Esophagus muscularis mucosa (tissue), 4 donors: Measurements from ENCODE around the gene ANTXRL. TPM values are rescaled to one million over a fixed set of nuclear protein-coding genes. Genes with fewer than 3 reads are reported as not detected.
"Not testable (repeated sequence)": the region's sequence is repeated elsewhere in the genome, so short reads cannot be mapped to it uniquely, and the experiment has no call there.

Source experiments
- DNase-seq: peaks from one replicate; pipeline ENCODE4 v3.0.0-alpha.2; 2017; ENCODE audit errors: extremely low spot score
- H3K27ac ChIP-seq, 4 donors: fragments of 200-600 bp; sonication (generic); replicated peaks in 1 of 4; 1 replicate in 3 of 4; 2 replicates in 1 of 4; pipeline ENCODE4 v1.5.1; 2016 to 2019; ENCODE audit warnings: mild to moderate bottlenecking in 1 of 4
- H3K27me3 ChIP-seq, 4 donors: fragments of 200-600 bp; sonication (generic); one replicate each; pipeline versions ENCODE4 v1.5.1 to v1.6.0; 2016 to 2019
- H3K36me3 ChIP-seq, 4 donors: fragments of 200-600 bp; sonication (generic); one replicate each; pipeline ENCODE4 v1.5.1; 2016 to 2019
- H3K4me1 ChIP-seq, 4 donors: fragments of 200-600 bp; sonication (generic); one replicate each; pipeline ENCODE4 v1.5.1; 2016 to 2019
- H3K4me3 ChIP-seq, 4 donors: fragments of 200-600 bp; sonication (generic); 1 replicate in 2 of 4; 2 replicates in 2 of 4; pipeline ENCODE4 v1.5.1; 2016 to 2019; ENCODE audit warnings: mild to moderate bottlenecking in 4 of 4, moderate library complexity in 1 of 4
- H3K9me3 ChIP-seq, 4 donors: fragments of 200-600 bp; sonication (generic); 1 replicate in 3 of 4; 2 replicates in 1 of 4; pipeline ENCODE4 v1.5.1; 2016 to 2019
- CTCF ChIP-seq, 3 experiments: fragments of 200-600 bp in 2 of 3; fragments of 450-650 bp in 1 of 3; sonication (generic) in 2 of 3; IDR thresholded peaks; one replicate each; pipeline ENCODE4 v1.5.1; 2017 to 2019; ENCODE audit warnings: antibody characterized with exemption in 3 of 3, mild to moderate bottlenecking in 2 of 3, moderate library complexity in 1 of 3
- EP300 ChIP-seq: sonication (generic); formaldehyde crosslinking; IDR thresholded peaks from one replicate; pipeline ENCODE4 v1.6.1; 2017; ENCODE audit warnings: antibody characterized with exemption
- POLR2A ChIP-seq: fragments of 450-650 bp; IDR thresholded peaks from one replicate; pipeline ENCODE4 v1.6.1; 2017; ENCODE audit warnings: antibody characterized with exemption, moderate library complexity, mild to moderate bottlenecking, low read depth
- POLR2AphosphoS5 ChIP-seq, 2 donors: sonication (generic); formaldehyde crosslinking; IDR thresholded peaks; one replicate each; pipeline ENCODE4 v1.6.1; 2017; ENCODE audit warnings: antibody characterized with exemption in 2 of 2
- WGBS: methylation state at CpG from one replicate; pipeline ENCODE4 v1.1.5; 2018; 5-methylcytosine and 5-hydroxymethylcytosine counted together
- intact Hi-C: fragments of 100-400 bp; cut with DNase I; formaldehyde crosslinking; loops from one replicate; pipeline ENCODE4 v1.15.1; 2023
- total RNA-seq, 4 donors: library from RNA; depleted of rRNA; stranded (reverse); fragments of >200 nt; gene quantifications; one replicate each; pipeline versions ENCODE4 v1.1.0 to v1.2.1, GENCODE V29; 2016

Gene ANTXRL
- total RNA-seq, 4 donors from 2014 or later: not detected

- intact Hi-C loops: no loop called here
- Histone ChIP-seq H3K36me3 (no peaks in the 10 kb centered on the region), H3K4me3 (no peak overlapping the region), H3K27ac (no peak overlapping the region), H3K9me3 (no peaks in the 10 kb centered on the region), H3K4me1 (no peaks in the 10 kb centered on the region), H3K27me3 (no peaks in the 10 kb centered on the region)
- TF ChIP-seq POLR2A (no peak), EP300 (no peak), POLR2AphosphoS5 (IDR thresholded peaks at IDR 0.05) (no peak), CTCF (IDR thresholded peaks at IDR 0.05) (no peak)
- WGBS: 85% methylated on average over 10 of the region's 10 CpGs
- no peak for DNase-seq
These were observed 19.4 kb upstream of the ANTXRL start for GRCh38 chr10:46267132-46267985.

GRCh38 chr10:46268076-46268881 is 18.5 kb upstream of the ANTXRL start:
- no peaks in the 10 kb centered on the region for H3K27me3 ChIP-seq
- no peaks in the 10 kb centered on the region for H3K36me3 ChIP-seq
- DNase-seq: no peak
- 94% methylated on average over 10 of the region's 10 CpGs for WGBS
- no peak overlapping the region for H3K4me3 ChIP-seq
- no peak for TF ChIP-seq EP300
- no peak overlapping the region for H3K27ac ChIP-seq
- intact Hi-C loops: no loop called here
- H3K4me1 ChIP-seq: no peaks in the 10 kb centered on the region
- no peaks in the 10 kb centered on the region for H3K9me3 ChIP-seq

- H3K27me3 ChIP-seq, H3K27ac ChIP-seq, intact Hi-C loops, H3K4me3 ChIP-seq, H3K9me3 ChIP-seq, H3K36me3 ChIP-seq, DNase-seq, H3K4me1 ChIP-seq: not testable (repeated sequence)
- 86% methylated on average over 3 of the region's 3 CpGs for WGBS
These were observed 17.2 kb upstream of the ANTXRL start for GRCh38 chr10:46269554-46270053.

GRCh38 chr10:46270086-46270811 is 16.5 kb upstream of the ANTXRL start:
- H3K9me3 ChIP-seq: no peaks in the 10 kb centered on the region
- no peak for DNase-seq
- WGBS: 93% methylated on average over 6 of the region's 7 CpGs
- no peaks in the 10 kb centered on the region for H3K4me1 ChIP-seq
- no peaks in the 10 kb centered on the region for H3K27me3 ChIP-seq
- TF ChIP-seq CTCF (IDR thresholded peaks at IDR 0.05) (no peak), POLR2AphosphoS5 (IDR thresholded peaks at IDR 0.05) (no peak), POLR2A (no peak), EP300 (no peak)
- no peaks in the 10 kb centered on the region for H3K36me3 ChIP-seq
- no peak overlapping the region for H3K27ac ChIP-seq
- intact Hi-C loops: no loop called here
- no peak overlapping the region for H3K4me3 ChIP-seq

- H3K27me3 ChIP-seq, H3K4me1 ChIP-seq, H3K27ac ChIP-seq, H3K4me3 ChIP-seq, intact Hi-C loops, H3K36me3 ChIP-seq, H3K9me3 ChIP-seq, DNase-seq: not testable (repeated sequence)
- WGBS: 84% methylated on average over 7 of the region's 7 CpGs
These were observed 15.8 kb upstream of the ANTXRL start for GRCh38 chr10:46270963-46271530.

- DNase-seq, H3K36me3 ChIP-seq, H3K4me1 ChIP-seq, H3K4me3 ChIP-seq, intact Hi-C loops, H3K9me3 ChIP-seq, H3K27me3 ChIP-seq, H3K27ac ChIP-seq: not testable (repeated sequence)
- WGBS: 93% methylated on average over 3 of the region's 4 CpGs
These were observed 14.8 kb upstream of the ANTXRL start for GRCh38 chr10:46271795-46272499.
